Measurements from ENCODE around the gene CLDN9. TPM values are rescaled to one million over a fixed set of nuclear protein-coding genes. Genes with fewer than 3 reads are reported as not detected.
A peak's percentile ranks its signal among the peaks of the same experiment; 100 is the strongest.

Gene CLDN9
- total and polyA plus RNA-seq, 9 of the 15 experiments (the other 6 are each of a cell fraction or from before 2014, with no cell fraction given), result 0.12 to 0.44 (median 0.22) TPM; not detected in 4

- no peak for TF ChIP-seq ELK1 (CRISPR knock-in tag; IDR thresholded peaks at IDR 0.05)
- TF ChIP-seq MBD1 (CRISPR knock-in tag; IDR thresholded peaks at IDR 0.05), result no peak
- peak in 1 of 2 experiments; percentile 37; a peak in 1 of 4 replicates for TF ChIP-seq NONO (IDR thresholded peaks at IDR 0.05; ENCODE audit: low read depth in 2 of 2, low read length in 1 of 2)
- TF ChIP-seq POLR2A (conservative IDR thresholded peaks at IDR 0.05), result peak; percentile 52
- no peak for TF ChIP-seq ZNF277 (CRISPR knock-in tag; IDR thresholded peaks at IDR 0.05; ENCODE audit: borderline replicate concordance)
- no peak for TF ChIP-seq HINFP (tag; conservative IDR thresholded peaks at IDR 0.05; ENCODE audit: low read depth)
- TF ChIP-seq TAF9B (IDR thresholded peaks at IDR 0.05; ENCODE audit: partially characterized antibody), result no peak
- no peak for TF ChIP-seq ZBTB40 (IDR thresholded peaks at IDR 0.05)
- no peak for TF ChIP-seq ZBTB40 (CRISPR knock-in tag; IDR thresholded peaks at IDR 0.05)
- TF ChIP-seq ARID3B (CRISPR knock-in tag; IDR thresholded peaks at IDR 0.05; ENCODE audit: borderline replicate concordance), result no peak
- TF ChIP-seq NR1H2 (CRISPR knock-in tag; IDR thresholded peaks at IDR 0.05), result no peak
These were observed 29.0 kb upstream of the CLDN9 start (continued) for GRCh38 chr16:2983706-2984136.
